Measurements from ENCODE around the gene IGF2R.
"Not testable (repeated sequence)": the region's sequence is repeated elsewhere in the genome, so short reads cannot be mapped to it uniquely, and the experiment has no call there.

Gene IGF2R

DNA sequence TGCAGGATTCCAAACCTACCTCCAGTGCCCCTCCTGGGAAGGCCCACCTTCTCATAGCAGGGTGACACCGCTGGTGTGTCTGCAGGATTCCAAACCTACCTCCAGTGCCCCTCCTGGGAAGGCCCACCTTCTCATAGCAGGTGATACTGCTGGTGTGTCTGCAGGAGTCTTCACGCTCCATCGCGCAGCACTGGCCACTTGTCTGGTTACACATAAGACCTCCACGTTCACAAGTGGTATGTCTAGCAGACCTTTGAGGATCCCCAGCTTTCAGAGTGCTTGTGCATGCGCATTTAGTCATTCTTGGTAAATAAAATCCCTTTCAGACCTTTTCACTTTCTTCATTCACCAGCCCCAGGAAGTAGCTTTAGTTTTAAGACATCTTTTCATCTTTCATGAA lies 123.3 kb downstream of the IGF2R start:
- peaks cover 41 to 76% of the 10 kb centered on the region in 2 donors for H3K36me3 ChIP-seq (ENCODE audit: control insufficient read depth in 1 of 2, insufficient read depth in 2 of 2, low read length in 2 of 2)
- H3K9ac ChIP-seq (ENCODE audit: low read depth in 1 of 2, low read length in 2 of 2); H3K9me3 ChIP-seq (ENCODE audit: control insufficient read depth in 1 of 2, low read length in 2 of 2); H3K27ac ChIP-seq (ENCODE audit: low read depth, low read length); H3K27me3 ChIP-seq (ENCODE audit: control insufficient read depth in 1 of 2, insufficient read depth in 2 of 2, low read length in 2 of 2); H3K4me3 ChIP-seq (ENCODE audit: low read depth in 1 of 2, low read length in 2 of 2): not testable (repeated sequence)
- H3K4me1 ChIP-seq (ENCODE audit: control insufficient read depth in 1 of 2, insufficient read depth in 2 of 2, low read length in 2 of 2): peaks cover 10 to 12% of the 10 kb centered on the region in 2 donors

DNA sequence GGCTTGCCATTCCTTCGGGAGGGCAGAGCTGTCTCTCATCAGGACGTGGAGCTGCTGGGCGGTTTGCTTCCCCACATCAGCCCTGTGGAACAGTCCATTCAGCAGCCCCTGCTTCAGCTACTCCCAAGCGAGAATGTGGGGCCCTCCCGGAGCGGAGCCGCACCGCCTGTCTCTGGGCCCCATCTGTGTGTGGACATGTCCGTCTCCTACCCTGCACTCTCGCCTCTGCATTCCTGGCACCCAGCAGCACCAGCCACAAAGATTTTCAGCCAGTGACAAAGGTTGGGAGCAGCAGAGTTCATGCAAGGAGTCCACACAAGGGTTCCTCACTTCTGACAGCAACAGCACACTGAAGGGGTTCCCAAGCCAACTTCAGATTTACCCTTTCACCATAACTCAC lies 123.7 kb downstream of the IGF2R start:
- H3K27me3 ChIP-seq (ENCODE audit: control insufficient read depth in 1 of 2, insufficient read depth in 2 of 2, low read length in 2 of 2): no peaks in the 10 kb centered on the region
- H3K4me3 ChIP-seq (ENCODE audit: low read depth in 1 of 2, low read length in 2 of 2): no peak overlapping the region
- H3K9me3 ChIP-seq (ENCODE audit: control insufficient read depth in 1 of 2, low read length in 2 of 2): no peaks in the 10 kb centered on the region
- H3K4me1 ChIP-seq (ENCODE audit: control insufficient read depth in 1 of 2, insufficient read depth in 2 of 2, low read length in 2 of 2): peaks cover 10 to 12% of the 10 kb centered on the region in 2 donors
- H3K9ac ChIP-seq (ENCODE audit: low read depth in 1 of 2, low read length in 2 of 2): no peak overlapping the region
- H3K36me3 ChIP-seq (ENCODE audit: control insufficient read depth in 1 of 2, insufficient read depth in 2 of 2, low read length in 2 of 2): peaks cover 41 to 80% of the 10 kb centered on the region in 2 donors
- no peak overlapping the region for H3K27ac ChIP-seq (ENCODE audit: low read depth, low read length)

DNA sequence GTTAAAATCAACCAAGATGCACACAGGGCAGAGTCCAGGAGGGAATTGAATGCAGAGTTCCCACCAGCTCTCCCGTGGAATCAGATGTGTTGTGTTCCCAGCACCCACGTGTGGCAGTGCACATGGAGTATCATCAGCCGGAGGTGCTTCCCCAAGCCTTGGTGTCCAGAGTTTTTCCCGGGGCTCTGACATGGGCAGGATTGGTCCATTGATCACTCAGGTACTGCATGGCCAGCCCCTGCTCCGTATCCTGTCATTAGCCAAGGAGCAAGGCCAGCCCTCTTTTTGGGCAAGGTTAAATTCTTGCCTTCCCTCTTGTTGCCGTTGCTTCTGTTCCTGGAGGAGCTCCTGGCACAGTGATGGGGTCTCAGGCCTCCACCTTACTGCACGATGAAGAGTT lies 124.2 kb downstream of the IGF2R start:
- no peak overlapping the region for H3K27ac ChIP-seq (ENCODE audit: low read depth, low read length)
- H3K36me3 ChIP-seq (ENCODE audit: control insufficient read depth in 1 of 2, insufficient read depth in 2 of 2, low read length in 2 of 2): peaks cover 45 to 80% of the 10 kb centered on the region in 2 donors
- no peak overlapping the region for H3K9ac ChIP-seq (ENCODE audit: low read depth in 1 of 2, low read length in 2 of 2)
- H3K9me3 ChIP-seq (ENCODE audit: control insufficient read depth in 1 of 2, low read length in 2 of 2): no peaks in the 10 kb centered on the region
- peaks cover 10 to 12% of the 10 kb centered on the region in 2 donors for H3K4me1 ChIP-seq (ENCODE audit: control insufficient read depth in 1 of 2, insufficient read depth in 2 of 2, low read length in 2 of 2)
- no peak overlapping the region for H3K4me3 ChIP-seq (ENCODE audit: low read depth in 1 of 2, low read length in 2 of 2)
- no peaks in the 10 kb centered on the region for H3K27me3 ChIP-seq (ENCODE audit: control insufficient read depth in 1 of 2, insufficient read depth in 2 of 2, low read length in 2 of 2)

DNA sequence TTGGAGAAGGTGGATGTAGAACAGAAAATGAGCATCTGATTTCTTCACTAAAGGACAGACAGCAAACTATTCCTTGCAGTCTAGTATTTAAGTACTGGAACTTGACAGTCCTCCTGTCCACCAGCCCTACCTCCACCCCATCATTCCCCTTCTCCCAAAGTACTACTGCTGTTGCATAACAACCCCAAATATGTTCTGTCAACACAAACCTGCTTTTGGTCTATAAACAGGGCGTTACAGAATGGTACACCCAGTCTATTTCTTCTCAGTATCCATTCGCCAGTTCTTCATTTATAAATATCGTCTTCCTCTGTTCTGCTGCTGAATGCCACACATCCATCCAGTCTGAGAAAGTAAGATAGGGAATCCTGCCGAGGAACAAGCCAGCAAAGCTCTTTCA lies 125.1 kb downstream of the IGF2R start:
- Histone ChIP-seq H3K9me3 (ENCODE audit: control insufficient read depth in 1 of 2, low read length in 2 of 2) (no peaks in the 10 kb centered on the region), H3K9ac (ENCODE audit: low read depth in 1 of 2, low read length in 2 of 2) (no peak overlapping the region), H3K27ac (ENCODE audit: low read depth, low read length) (no peak overlapping the region), H3K27me3 (ENCODE audit: control insufficient read depth in 1 of 2, insufficient read depth in 2 of 2, low read length in 2 of 2) (no peaks in the 10 kb centered on the region), H3K36me3 (ENCODE audit: control insufficient read depth in 1 of 2, insufficient read depth in 2 of 2, low read length in 2 of 2) (peaks cover 45 to 78% of the 10 kb centered on the region in 2 donors), H3K4me1 (ENCODE audit: control insufficient read depth in 1 of 2, insufficient read depth in 2 of 2, low read length in 2 of 2) (peaks cover 10 to 12% of the 10 kb centered on the region in 2 donors), H3K4me3 (ENCODE audit: low read depth in 1 of 2, low read length in 2 of 2) (no peak overlapping the region)

DNA sequence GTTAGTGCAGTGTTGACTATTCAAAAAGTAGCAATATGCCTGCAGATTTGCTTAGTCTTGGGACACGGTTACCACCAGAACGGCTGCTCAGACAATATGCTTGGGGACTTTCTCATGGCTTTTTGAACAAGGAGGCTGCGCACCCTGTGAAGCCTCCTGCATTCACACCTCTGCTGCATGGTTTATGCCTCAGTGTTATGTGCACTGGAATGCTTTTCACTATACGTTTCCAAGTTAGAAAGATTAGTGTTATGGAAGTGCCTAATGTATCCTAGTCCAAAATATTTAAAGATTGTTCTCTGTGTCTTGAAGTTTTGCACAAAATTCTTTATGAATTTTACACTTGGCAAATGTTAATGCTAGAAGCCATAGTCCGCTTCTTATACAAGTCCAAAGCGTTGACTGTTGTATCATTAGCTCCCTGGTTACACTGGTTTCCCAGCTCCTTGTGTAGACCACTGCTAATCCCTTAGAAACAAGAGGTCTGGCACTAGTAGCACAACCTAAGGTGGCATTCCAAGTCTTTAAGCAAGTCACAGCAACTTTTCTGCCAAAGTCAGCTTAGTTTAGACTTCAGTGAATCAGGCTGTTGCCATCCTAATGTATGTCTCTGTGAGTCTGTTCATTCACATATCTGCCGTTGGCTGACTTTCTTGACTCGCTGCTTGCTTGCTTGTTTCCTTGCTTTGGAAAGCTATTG lies 126.4 kb downstream of the IGF2R start:
- Histone ChIP-seq H3K4me3 (ENCODE audit: low read depth in 1 of 2, low read length in 2 of 2) (no peak overlapping the region), H3K27ac (ENCODE audit: low read depth, low read length) (no peak overlapping the region), H3K27me3 (ENCODE audit: control insufficient read depth in 1 of 2, insufficient read depth in 2 of 2, low read length in 2 of 2) (no peaks in the 10 kb centered on the region), H3K9ac (ENCODE audit: low read depth in 1 of 2, low read length in 2 of 2) (no peak overlapping the region), H3K9me3 (ENCODE audit: control insufficient read depth in 1 of 2, low read length in 2 of 2) (no peaks in the 10 kb centered on the region), H3K4me1 (ENCODE audit: control insufficient read depth in 1 of 2, insufficient read depth in 2 of 2, low read length in 2 of 2) (peaks cover under 1 to 7% of the 10 kb centered on the region in 2 donors), H3K36me3 (ENCODE audit: control insufficient read depth in 1 of 2, insufficient read depth in 2 of 2, low read length in 2 of 2) (peaks cover 42 to 68% of the 10 kb centered on the region in 2 donors)

DNA sequence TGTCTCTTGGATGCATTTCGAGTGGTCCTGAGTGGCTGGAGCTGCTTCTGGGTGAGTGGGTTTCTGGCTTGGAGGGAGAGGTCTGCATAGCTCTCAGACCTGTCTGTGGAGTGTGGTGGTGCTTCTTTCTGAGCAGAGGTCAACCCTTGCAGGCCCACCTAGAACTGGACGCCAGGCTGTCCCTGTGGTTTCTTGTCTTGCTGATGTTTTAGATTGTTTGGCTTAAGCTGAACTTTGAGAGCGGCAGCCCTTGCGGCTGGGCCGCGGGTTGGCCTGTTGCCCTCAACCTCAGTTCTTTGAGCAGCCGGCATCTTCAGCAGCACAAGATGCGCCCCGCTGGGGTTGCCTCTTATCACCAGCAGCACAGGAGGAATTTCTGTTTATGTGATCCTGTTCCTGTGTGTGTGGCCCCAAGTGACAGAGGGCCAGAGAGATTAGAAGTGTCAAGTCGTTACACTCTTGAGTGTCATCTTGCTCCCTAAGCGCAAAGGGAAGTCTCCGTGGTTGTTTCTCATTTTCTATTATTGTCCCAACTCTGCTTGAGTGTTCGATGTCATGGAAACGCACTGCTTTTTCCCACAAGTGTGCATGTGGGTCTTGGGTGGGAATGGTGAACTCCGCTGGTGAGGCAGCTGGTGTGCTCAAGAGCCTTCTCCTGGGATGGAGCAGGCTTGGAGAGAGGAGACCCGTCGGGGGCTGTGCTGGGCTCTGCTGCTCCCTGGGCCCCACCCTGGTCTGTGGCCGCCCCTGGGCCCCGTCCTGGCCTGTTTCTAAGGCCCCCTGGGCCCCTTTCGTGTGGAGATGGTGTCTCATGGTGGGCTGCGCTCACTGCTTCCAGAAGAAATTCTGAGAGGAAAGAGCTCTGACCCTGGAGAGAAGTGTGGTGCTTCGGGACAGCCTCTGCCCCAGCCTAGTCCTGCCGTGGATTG lies 132.7 kb downstream of the IGF2R start:
- no peak overlapping the region for H3K9ac ChIP-seq (ENCODE audit: low read depth in 1 of 2, low read length in 2 of 2)
- H3K4me1 ChIP-seq (ENCODE audit: control insufficient read depth in 1 of 2, insufficient read depth in 2 of 2, low read length in 2 of 2): no peaks in the 10 kb centered on the region
- no peaks in the 10 kb centered on the region for H3K27me3 ChIP-seq (ENCODE audit: control insufficient read depth in 1 of 2, insufficient read depth in 2 of 2, low read length in 2 of 2)
- H3K36me3 ChIP-seq (ENCODE audit: control insufficient read depth in 1 of 2, insufficient read depth in 2 of 2, low read length in 2 of 2): peaks cover 34 to 70% of the 10 kb centered on the region in 2 donors
- no peaks in the 10 kb centered on the region for H3K9me3 ChIP-seq (ENCODE audit: control insufficient read depth in 1 of 2, low read length in 2 of 2)
- no peak overlapping the region for H3K27ac ChIP-seq (ENCODE audit: low read depth, low read length)
- no peak overlapping the region for H3K4me3 ChIP-seq (ENCODE audit: low read depth in 1 of 2, low read length in 2 of 2)

DNA sequence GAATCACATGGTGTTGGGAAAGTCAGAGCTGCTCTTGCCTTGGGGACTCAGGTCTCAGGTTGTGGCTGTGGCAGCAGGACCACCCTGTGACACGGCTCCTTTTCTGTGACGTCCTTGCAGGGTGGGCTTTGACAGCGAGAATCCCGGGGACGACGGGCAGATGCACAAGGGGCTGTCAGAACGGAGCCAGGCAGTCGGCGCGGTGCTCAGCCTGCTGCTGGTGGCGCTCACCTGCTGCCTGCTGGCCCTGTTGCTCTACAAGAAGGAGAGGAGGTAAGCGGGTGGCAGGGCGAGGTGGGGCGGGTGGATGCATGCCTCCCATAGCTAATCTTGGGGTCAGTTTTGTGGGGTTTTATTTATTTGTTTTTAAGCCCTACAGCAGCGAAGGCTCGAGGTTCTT lies 133.5 kb downstream of the IGF2R start:
- no peaks in the 10 kb centered on the region for H3K4me1 ChIP-seq (ENCODE audit: control insufficient read depth in 1 of 2, insufficient read depth in 2 of 2, low read length in 2 of 2)
- H3K27ac ChIP-seq (ENCODE audit: low read depth, low read length): no peak overlapping the region
- no peak overlapping the region for H3K4me3 ChIP-seq (ENCODE audit: low read depth in 1 of 2, low read length in 2 of 2)
- H3K9ac ChIP-seq (ENCODE audit: low read depth in 1 of 2, low read length in 2 of 2): no peak overlapping the region
- no peaks in the 10 kb centered on the region for H3K27me3 ChIP-seq (ENCODE audit: control insufficient read depth in 1 of 2, insufficient read depth in 2 of 2, low read length in 2 of 2)
- H3K9me3 ChIP-seq (ENCODE audit: control insufficient read depth in 1 of 2, low read length in 2 of 2): no peaks in the 10 kb centered on the region
- H3K36me3 ChIP-seq (ENCODE audit: control insufficient read depth in 1 of 2, insufficient read depth in 2 of 2, low read length in 2 of 2): peaks cover 30 to 64% of the 10 kb centered on the region in 2 donors

DNA sequence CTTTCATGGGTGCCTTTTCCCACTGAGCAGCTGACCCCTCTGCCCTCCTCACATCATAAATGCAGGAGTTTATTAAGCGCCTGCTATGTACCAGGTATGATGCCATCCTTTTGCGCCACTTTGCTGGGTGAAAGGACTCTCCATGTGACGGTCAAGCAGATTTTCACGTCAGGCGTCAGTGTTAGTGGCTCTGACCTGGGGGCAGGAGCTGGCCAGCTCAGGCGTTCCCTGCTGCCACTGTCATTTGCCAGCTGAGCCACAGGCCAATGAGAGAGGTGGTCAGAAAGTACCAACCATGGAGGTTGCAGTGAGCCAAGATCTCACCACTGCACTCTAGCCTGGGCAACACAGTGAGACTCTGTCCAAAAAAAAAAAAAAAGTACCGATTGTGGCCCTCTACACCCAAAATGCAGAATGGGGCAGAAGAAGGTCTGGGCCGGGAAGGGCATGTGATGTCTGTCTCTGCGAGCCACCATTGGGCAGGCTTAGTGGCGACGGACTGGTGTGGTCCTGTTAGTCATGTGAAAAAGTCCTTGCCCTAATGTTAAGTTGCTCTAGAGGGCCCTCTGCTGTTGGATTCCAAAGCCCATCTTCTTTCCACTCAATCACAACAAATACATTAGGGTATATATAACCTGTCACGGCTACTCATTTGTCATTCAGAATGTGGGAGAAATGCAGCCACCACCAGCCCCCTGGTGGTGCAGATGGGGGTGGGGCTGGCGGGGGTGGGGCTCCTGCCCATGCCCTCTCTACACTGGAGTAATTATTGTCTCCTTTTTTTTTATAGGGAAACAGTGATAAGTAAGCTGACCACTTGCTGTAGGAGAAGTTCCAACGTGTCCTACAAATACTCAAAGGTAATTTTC lies 134.3 kb downstream of the IGF2R start:
- no peaks in the 10 kb centered on the region for H3K27me3 ChIP-seq (ENCODE audit: control insufficient read depth in 1 of 2, insufficient read depth in 2 of 2, low read length in 2 of 2)
- no peaks in the 10 kb centered on the region for H3K4me1 ChIP-seq (ENCODE audit: control insufficient read depth in 1 of 2, insufficient read depth in 2 of 2, low read length in 2 of 2)
- no peak overlapping the region for H3K9ac ChIP-seq (ENCODE audit: low read depth in 1 of 2, low read length in 2 of 2)
- H3K27ac ChIP-seq (ENCODE audit: low read depth, low read length): no peak overlapping the region
- no peak overlapping the region for H3K4me3 ChIP-seq (ENCODE audit: low read depth in 1 of 2, low read length in 2 of 2)
- peaks cover 23 to 64% of the 10 kb centered on the region in 2 donors for H3K36me3 ChIP-seq (ENCODE audit: control insufficient read depth in 1 of 2, insufficient read depth in 2 of 2, low read length in 2 of 2)
- no peaks in the 10 kb centered on the region for H3K9me3 ChIP-seq (ENCODE audit: control insufficient read depth in 1 of 2, low read length in 2 of 2)

DNA sequence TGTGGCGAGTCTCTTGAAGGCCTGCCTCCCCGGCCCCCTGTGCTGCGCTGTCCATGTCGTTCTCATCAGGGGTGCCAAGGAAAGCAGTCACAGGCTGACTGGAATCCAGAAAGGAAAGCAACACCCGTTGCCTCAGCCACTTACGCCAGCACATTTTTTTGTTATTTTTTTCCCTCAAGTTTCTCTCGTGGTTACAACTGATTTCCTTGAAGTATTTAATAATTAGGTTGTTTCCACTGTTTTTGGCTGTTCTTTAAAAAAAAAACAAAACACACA lies 134.9 kb downstream of the IGF2R start:
- Histone ChIP-seq H3K36me3 (ENCODE audit: control insufficient read depth in 1 of 2, insufficient read depth in 2 of 2, low read length in 2 of 2) (peaks cover 21 to 62% of the 10 kb centered on the region in 2 donors), H3K27ac (ENCODE audit: low read depth, low read length) (no peak overlapping the region)

More for the DNA sequence above, 134.9 kb downstream of the IGF2R start:
- no peaks in the 10 kb centered on the region for H3K4me1 ChIP-seq (ENCODE audit: control insufficient read depth in 1 of 2, insufficient read depth in 2 of 2, low read length in 2 of 2)
- H3K9ac ChIP-seq (ENCODE audit: low read depth in 1 of 2, low read length in 2 of 2): no peak overlapping the region
- no peaks in the 10 kb centered on the region for H3K9me3 ChIP-seq (ENCODE audit: control insufficient read depth in 1 of 2, low read length in 2 of 2)
- no peaks in the 10 kb centered on the region for H3K27me3 ChIP-seq (ENCODE audit: control insufficient read depth in 1 of 2, insufficient read depth in 2 of 2, low read length in 2 of 2)
- H3K4me3 ChIP-seq (ENCODE audit: low read depth in 1 of 2, low read length in 2 of 2): no peak overlapping the region

Measured in duodenal mucosa (tissue), 2 donors.